AG04449 (cell line): ENCODE measurements around the gene TMEM94.

Experiments used
- CTCF ChIA-PET: fragments of 350-600 bp; formaldehyde crosslinking; extraction: SDS; loops from one replicate; lab custom pipeline; 2021; ENCODE audit warnings: antibody characterized with exemption; lab: Yijun Ruan, JAX
- POLR2A ChIA-PET: fragments of 400-600, 350-600 bp; formaldehyde crosslinking; extraction: SDS; loops from one replicate; lab custom pipeline; 2020; ENCODE audit warnings: antibody characterized with exemption, inconsistent platforms; lab: Yijun Ruan, JAX
- DNase-seq: peaks from one replicate; pipeline ENCODE4 v3.0.0-alpha.2; 2010; ENCODE audit warnings: low read depth, low spot score
- H3K4me3 ChIP-seq: 2 replicates; pipeline ENCODE4 v1.5.1; 2011; ENCODE audit warnings: low read depth, mild to moderate bottlenecking, control low read depth, low read length
- TF ChIP-seq, protein P1 (sequence below): IDR thresholded peaks from one replicate; pipeline ENCODE4 v1.5.1; 2011; ENCODE audit warnings: mild to moderate bottlenecking, moderate library complexity, low read length, control low read depth, inconsistent platforms; ENCODE audit not compliant: insufficient read depth; ENCODE audit errors: missing control alignments

The TMEM94 gene

DNA sequence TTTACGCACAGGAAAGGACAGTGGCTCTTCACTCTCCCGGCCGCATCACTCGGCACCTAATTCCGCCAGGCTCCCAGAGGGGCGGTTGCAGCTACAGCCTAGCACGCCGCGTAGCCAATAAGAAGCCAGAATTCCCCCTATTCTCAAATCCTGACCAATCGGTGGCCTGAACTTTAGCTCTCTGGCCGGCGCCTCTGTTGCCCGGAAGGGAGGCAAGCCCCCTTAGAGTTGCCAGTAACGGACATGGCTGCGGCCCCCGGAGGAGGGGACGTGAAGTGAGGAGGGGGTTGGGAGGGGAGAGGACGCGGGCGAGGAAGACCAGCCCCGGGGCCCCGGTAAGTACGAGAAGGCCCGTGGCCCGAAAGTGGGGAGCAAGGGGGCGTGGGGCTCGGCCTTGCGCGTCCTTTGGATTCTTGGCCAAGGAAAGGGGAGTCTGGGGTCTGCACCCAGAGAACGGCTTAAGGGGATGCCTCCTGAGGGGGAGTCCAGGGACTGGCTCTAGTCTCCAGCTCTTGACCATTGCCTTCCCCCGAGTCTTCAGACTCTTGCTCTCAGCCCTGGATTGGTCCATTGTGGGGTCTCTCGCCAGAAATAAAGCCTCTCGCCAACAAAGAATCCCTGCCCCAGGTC is at the start of gene TMEM94:
TMEM94 (plus strand) TSS at position 219 of the 630 bp plus-strand sequence. CDS start 15,271 bp downstream, outside the sequence.
- peak; percentile 85 for DNase-seq
- ChIA-PET POLR2A (interaction anchor here (0.7 to 2.2 kb wide), 7 partner anchors 12 to 168 kb away, joined by 3 to 9 read pairs (median 3); partner anchors contain the start of genes GRB2, SLC25A19 and TSEN54), CTCF (interaction anchor here (0.7 to 2.6 kb wide), 12 partner anchors 9 to 351 kb away, joined by 3 to 7 read pairs (median 4); partner anchors contain the start of genes MIF4GD, SMIM5 and TSEN54)
- TF ChIP-seq, protein P1, sequence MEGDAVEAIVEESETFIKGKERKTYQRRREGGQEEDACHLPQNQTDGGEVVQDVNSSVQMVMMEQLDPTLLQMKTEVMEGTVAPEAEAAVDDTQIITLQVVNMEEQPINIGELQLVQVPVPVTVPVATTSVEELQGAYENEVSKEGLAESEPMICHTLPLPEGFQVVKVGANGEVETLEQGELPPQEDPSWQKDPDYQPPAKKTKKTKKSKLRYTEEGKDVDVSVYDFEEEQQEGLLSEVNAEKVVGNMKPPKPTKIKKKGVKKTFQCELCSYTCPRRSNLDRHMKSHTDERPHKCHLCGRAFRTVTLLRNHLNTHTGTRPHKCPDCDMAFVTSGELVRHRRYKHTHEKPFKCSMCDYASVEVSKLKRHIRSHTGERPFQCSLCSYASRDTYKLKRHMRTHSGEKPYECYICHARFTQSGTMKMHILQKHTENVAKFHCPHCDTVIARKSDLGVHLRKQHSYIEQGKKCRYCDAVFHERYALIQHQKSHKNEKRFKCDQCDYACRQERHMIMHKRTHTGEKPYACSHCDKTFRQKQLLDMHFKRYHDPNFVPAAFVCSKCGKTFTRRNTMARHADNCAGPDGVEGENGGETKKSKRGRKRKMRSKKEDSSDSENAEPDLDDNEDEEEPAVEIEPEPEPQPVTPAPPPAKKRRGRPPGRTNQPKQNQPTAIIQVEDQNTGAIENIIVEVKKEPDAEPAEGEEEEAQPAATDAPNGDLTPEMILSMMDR = no peak
- peak within 1 kb of the TSS; percentile 87 for H3K4me3 ChIP-seq

DNA sequence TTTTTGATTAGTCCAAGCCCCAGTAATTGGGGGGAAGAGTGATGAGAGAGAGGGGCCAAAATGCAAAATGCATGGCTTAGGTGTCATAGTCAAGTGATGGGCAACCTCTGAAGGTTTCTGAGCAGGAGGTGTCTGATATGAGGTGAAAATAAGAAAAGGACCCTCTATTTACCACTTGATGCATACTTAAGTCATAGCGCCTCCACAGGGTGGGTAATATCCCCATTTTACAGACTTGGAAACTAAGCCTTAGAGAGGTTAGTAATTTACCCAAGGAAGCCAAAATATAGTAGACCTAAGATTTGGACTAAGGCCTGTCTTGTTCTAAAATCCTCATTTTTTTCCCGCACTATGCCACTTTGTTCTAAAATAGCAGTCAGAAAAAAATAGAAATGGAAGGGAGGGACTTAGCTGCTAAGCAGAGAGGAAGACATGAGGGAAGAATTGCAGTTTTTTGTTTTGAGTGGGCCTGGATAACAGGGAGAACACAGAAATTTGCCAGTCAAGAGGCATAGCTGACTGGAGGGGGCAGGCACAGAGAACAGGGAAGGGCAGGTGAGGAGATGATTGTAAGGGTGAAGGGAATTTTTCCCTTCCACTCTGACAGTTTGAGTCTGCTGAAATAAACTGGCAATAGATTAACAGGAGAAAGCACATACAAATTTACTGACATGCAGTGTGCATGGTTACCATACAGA is 48.6 kb upstream of the TMEM94 start:
- CTCF ChIA-PET = interaction anchor here (1.2 to 5.3 kb wide), 11 partner anchors 11 to 446 kb away, joined by 3 to 49 read pairs (median 4); partner anchors contain the start of gene MIF4GD

DNA sequence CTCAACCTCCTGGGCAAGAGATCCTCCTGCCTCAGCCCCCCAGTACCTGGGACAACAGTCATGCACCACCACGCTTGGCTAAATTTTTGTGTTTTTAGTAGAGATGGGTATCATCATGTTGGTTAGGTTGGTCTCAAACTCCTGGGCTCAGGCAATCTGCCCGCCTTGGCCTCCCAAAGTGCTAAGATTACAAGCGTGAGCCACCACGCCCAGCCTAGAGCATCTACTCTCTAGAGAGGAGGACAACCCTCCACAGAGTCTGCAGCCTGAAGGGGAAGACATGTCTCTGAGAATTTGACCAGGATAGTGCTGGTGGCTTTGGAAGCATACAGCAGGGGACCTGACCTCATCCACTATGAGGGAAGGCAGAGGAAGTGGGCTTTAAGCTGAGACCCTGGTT is 46.3 kb upstream of the TMEM94 start:
- TF ChIP-seq, protein P1 = no peak
- CTCF ChIA-PET = interaction anchor here (0.7 to 5.0 kb wide), 8 partner anchors 15 to 171 kb away, joined by 3 to 74 read pairs (median 4); partner anchors contain the start of genes MIF4GD and SLC25A19
- DNase-seq = no peak
- POLR2A ChIA-PET = no interaction called here
- no peak overlapping the region for H3K4me3 ChIP-seq

More for the DNA sequence above, 48.6 kb upstream of the TMEM94 start:
- POLR2A ChIA-PET = interaction anchor here (0.6 kb wide), 1 partner anchor 101 kb away, joined by 3 read pairs; no protein-coding TSS in a partner anchor
- H3K4me3 ChIP-seq = no peak overlapping the region
- DNase-seq = no peak
- TF ChIP-seq, protein P1 = no peak

DNA sequence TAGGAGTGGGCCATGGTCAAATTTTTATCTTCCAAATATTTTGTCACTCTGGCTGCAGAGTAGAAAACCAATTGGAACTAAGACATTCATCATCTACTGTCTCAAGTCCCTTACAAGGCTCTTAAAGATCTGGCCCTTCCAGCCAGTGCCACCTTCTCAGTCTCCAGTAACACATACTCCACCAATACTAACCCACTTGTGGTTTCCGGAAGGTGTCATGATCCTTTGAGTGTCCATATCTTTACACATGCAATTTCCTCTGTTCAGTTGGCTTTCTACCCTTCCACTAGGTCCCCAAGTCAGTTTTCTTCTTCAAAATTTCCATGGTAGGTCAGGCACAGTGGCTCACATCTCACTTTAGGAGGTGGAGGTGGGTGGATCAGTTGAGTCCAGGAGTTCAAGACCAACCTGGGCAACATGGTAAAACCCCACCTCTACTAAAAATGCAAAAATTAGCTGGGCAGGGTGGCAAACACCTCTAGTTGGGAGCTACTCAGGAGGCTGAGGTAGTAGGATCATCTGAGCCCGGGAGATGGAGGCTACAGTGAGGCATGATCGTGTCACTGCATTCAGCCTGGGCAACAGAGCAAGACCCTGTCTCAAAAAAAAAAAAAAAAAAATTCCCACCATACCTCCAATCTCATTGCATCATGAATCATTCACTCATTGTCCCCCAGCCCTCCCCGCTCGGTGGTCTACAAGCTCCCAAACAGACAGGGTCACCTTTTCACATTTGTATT is 44.9 kb upstream of the TMEM94 start:
- no peak for DNase-seq

DNA sequence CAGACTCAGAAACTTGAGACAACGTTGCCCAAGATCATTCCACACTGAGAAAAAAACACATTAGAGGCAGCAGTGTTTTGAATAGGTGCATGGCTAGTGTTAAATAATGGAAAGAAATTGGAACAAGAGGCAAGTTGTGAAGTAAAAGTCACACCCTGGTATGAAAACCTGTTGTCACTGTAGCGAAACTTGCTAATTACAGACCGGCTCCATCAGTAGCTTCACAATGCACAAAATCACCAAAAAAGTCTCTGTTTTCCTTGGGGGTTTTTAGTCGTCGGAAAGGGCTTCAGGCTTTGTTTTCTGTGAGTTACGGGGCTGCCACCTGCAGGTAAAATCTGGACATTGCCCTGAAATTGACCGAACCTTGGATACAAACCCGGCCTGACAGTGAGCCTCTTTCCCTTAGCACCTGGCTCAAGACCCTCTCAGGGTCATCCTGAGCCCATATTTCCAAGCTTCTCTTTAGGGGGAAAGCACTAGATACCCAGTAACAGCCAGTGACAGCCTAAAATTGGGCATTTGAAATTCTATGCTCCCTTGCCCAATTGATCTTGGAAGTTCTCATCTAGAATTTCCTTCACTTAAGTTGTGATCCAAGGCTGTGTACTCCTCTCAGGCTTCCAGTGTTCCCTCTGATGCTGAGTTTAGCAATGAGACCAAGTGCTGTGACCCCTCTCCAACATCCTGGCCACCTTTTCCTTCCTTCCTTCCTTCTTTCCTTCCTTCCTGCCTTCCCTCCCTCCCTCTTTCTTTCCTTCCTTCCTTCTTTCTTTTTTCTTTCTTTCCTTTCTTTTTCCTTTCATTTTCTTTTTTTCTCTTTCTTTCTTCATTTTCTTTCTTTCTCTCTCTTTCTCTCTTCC is 43.7 kb upstream of the TMEM94 start:
- POLR2A ChIA-PET = no interaction called here
- no peak for DNase-seq

More for the DNA sequence above, 44.9 kb upstream of the TMEM94 start:
- TF ChIP-seq, protein P1 = no peak
- ChIA-PET CTCF (interaction anchor here (0.8 to 5.0 kb wide), 31 partner anchors 11 to 448 kb away, joined by 3 to 74 read pairs (median 6); partner anchors contain the start of genes MIF4GD and SLC25A19), POLR2A (no interaction called here)
- H3K4me3 ChIP-seq = no peak overlapping the region

More for the DNA sequence above, 43.7 kb upstream of the TMEM94 start:
- CTCF ChIA-PET = interaction anchor here (0.6 to 5.0 kb wide), 58 partner anchors 10 to 451 kb away, joined by 3 to 74 read pairs (median 4); partner anchors contain the start of genes GGA3, MIF4GD, MRPS7 and NT5C
- peak overlapping the region; percentile 20 for H3K4me3 ChIP-seq
- TF ChIP-seq, protein P1 = peak; percentile 83
